ENCODE data around the gene ZNF697. TPM values are rescaled to one million over a fixed set of nuclear protein-coding genes. Genes with fewer than 3 reads are reported as not detected.

Gene ZNF697
- total RNA-seq, 1 experiment from 2014 or later, result 18.0 TPM

GRCh38 chr1:119600976-119601375, 47.1 kb downstream of the ZNF697 start (continued):
- no peak for TF ChIP-seq ZNF121 (CRISPR knock-in tag; IDR thresholded peaks at IDR 0.05)
- TF ChIP-seq JUN (CRISPR knock-in tag; IDR thresholded peaks at IDR 0.05), result no peak
- TF ChIP-seq ARID4B (CRISPR knock-in tag; IDR thresholded peaks at IDR 0.05; ENCODE audit: borderline replicate concordance), result no peak
- TF ChIP-seq ZNF423 (CRISPR knock-in tag; IDR thresholded peaks at IDR 0.05), result no peak
- TF ChIP-seq ZNF138 (CRISPR knock-in tag; conservative IDR thresholded peaks at IDR 0.05), result no peak
- TF ChIP-seq ZNF317 (CRISPR knock-in tag; IDR thresholded peaks at IDR 0.05; ENCODE audit: borderline replicate concordance, low read depth), result no peak
- TF ChIP-seq ESRRA (CRISPR knock-in tag; IDR thresholded peaks at IDR 0.05; ENCODE audit: borderline replicate concordance), result no peak

- Mint-ChIP-seq H3K36me3 (no peaks in the 10 kb centered on the region), H3K4me3 (no peak overlapping the region), H3K27ac (no peak overlapping the region), H3K9me3 (no peaks in the 10 kb centered on the region), H3K27me3 (ENCODE audit: low read depth) (no peaks in the 10 kb centered on the region; the same call in 1 of the 2 replicates), H3K4me1 (0 out of 2 replicates have a peak, but pooled peaks cover 2% of the 10 kb centered on the region)
- TF ChIP-seq ZNF263 (CRISPR knock-in tag; IDR thresholded peaks at IDR 0.05; ENCODE audit: low read depth), result no peak
- TF ChIP-seq E2F4 (CRISPR knock-in tag; IDR thresholded peaks at IDR 0.05; ENCODE audit: borderline replicate concordance, low read depth), result no peak
- TF ChIP-seq NR2C2 (CRISPR knock-in tag; IDR thresholded peaks at IDR 0.05), result no peak
- TF ChIP-seq ZMAT4 (CRISPR knock-in tag; IDR thresholded peaks at IDR 0.05), result no peak
- no peak for TF ChIP-seq STAT6 (CRISPR knock-in tag; conservative IDR thresholded peaks at IDR 0.05; ENCODE audit: low read depth)
- no peak for TF ChIP-seq ERG (CRISPR knock-in tag; IDR thresholded peaks at IDR 0.05)
- TF ChIP-seq GRHL2 (CRISPR knock-in tag; IDR thresholded peaks at IDR 0.05; ENCODE audit: insufficient replicate concordance, severe bottlenecking), result no peak
- no peak for TF ChIP-seq KAT7 (CRISPR knock-in tag; IDR thresholded peaks at IDR 0.05; ENCODE audit: borderline replicate concordance)
- TF ChIP-seq AFF4 (CRISPR knock-in tag; IDR thresholded peaks at IDR 0.05; ENCODE audit: borderline replicate concordance), result no peak
- TF ChIP-seq NFYB (CRISPR knock-in tag; conservative IDR thresholded peaks at IDR 0.05; ENCODE audit: low read depth), result no peak
- TF ChIP-seq IRF1 (CRISPR knock-in tag; IDR thresholded peaks at IDR 0.05), result no peak
- no peak for TF ChIP-seq GTF2I (CRISPR knock-in tag; conservative IDR thresholded peaks at IDR 0.05)
- ATAC-seq (no peak), DNase-seq (ENCODE audit: low spot score) (no peak)
- ChIA-PET POLR2A (no interaction called here), CTCF (interaction anchor here (2.7 kb wide), 1 partner anchor 57 kb away, joined by 6 read pairs; no protein-coding TSS in a partner anchor)
These were observed 47.5 kb downstream of the ZNF697 start for GRCh38 chr1:119600561-119600960.
